ENCODE measurements around the gene CYP11A1.

GRCh38 chr15:74337146-74337545 lies 30.3 kb downstream of the CYP11A1 start:
- TF ChIP-seq, protein P1, sequence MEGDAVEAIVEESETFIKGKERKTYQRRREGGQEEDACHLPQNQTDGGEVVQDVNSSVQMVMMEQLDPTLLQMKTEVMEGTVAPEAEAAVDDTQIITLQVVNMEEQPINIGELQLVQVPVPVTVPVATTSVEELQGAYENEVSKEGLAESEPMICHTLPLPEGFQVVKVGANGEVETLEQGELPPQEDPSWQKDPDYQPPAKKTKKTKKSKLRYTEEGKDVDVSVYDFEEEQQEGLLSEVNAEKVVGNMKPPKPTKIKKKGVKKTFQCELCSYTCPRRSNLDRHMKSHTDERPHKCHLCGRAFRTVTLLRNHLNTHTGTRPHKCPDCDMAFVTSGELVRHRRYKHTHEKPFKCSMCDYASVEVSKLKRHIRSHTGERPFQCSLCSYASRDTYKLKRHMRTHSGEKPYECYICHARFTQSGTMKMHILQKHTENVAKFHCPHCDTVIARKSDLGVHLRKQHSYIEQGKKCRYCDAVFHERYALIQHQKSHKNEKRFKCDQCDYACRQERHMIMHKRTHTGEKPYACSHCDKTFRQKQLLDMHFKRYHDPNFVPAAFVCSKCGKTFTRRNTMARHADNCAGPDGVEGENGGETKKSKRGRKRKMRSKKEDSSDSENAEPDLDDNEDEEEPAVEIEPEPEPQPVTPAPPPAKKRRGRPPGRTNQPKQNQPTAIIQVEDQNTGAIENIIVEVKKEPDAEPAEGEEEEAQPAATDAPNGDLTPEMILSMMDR (IDR thresholded peaks at IDR 0.05) = no peak
- TF ChIP-seq POLR2A (IDR thresholded peaks at IDR 0.05) = no peak

Data from breast epithelium (tissue), 3 donors.